ENCODE data around the gene CNPY1. TPM values are rescaled to one million over a fixed set of nuclear protein-coding genes. Genes with fewer than 3 reads are reported as not detected.

Gene CNPY1
- total and polyA plus RNA-seq, 4 donors: not detected

- DNase-seq (ENCODE audit: low spot score): no peak
- no peak overlapping the region for H3K9ac ChIP-seq (ENCODE audit: low read depth in 1 of 2, low read length in 2 of 2)
- H3K4me1 ChIP-seq (ENCODE audit: control insufficient read depth in 4 of 4, insufficient read depth in 4 of 4, low read length in 3 of 4): peaks cover 0 to 2% (median 0%) of the 10 kb centered on the region in 4 donors
- WGBS: 48% methylated on average over 32 of the region's 32 CpGs
- no peak overlapping the region for H3K27ac ChIP-seq (ENCODE audit: low read depth in 1 of 2, low read length in 2 of 2)
- no peak for TF ChIP-seq ATF3 (IDR thresholded peaks at IDR 0.05)
- TF ChIP-seq EGR1 (IDR thresholded peaks at IDR 0.05; ENCODE audit: low read depth in 2 of 2): no peak
- no peak for TF ChIP-seq FOXA1 (IDR thresholded peaks at IDR 0.05)
- no peak for TF ChIP-seq HNF4G (IDR thresholded peaks at IDR 0.05)
- TF ChIP-seq ZBTB33 (IDR thresholded peaks at IDR 0.05): no peak
- TF ChIP-seq NR2F2 (IDR thresholded peaks at IDR 0.05): no peak
- TF ChIP-seq SP1 (IDR thresholded peaks at IDR 0.05): no peak
- TF ChIP-seq RAD21 (IDR thresholded peaks at IDR 0.05): no peak
- TF ChIP-seq RXRA (IDR thresholded peaks at IDR 0.05): no peak
- no peak for TF ChIP-seq JUND (IDR thresholded peaks at IDR 0.05)
- TF ChIP-seq REST (IDR thresholded peaks at IDR 0.05): no peak
- TF ChIP-seq FOXA2 (IDR thresholded peaks at IDR 0.05): no peak
- TF ChIP-seq HNF4A (conservative IDR thresholded peaks at IDR 0.05): no peak
- no peak for TF ChIP-seq TAF1 (conservative IDR thresholded peaks at IDR 0.05)
- TF ChIP-seq GABPA (IDR thresholded peaks at IDR 0.05 in 1 of 2, conservative IDR thresholded peaks at IDR 0.05 in 1 of 2): no peak
- no peak for TF ChIP-seq MAX (IDR thresholded peaks at IDR 0.05)
- TF ChIP-seq YY1 (IDR thresholded peaks at IDR 0.05): no peak
- no peaks in the 10 kb centered on the region for H3K36me3 ChIP-seq (ENCODE audit: control insufficient read depth in 4 of 4, insufficient read depth in 3 of 4, low read depth in 1 of 4, low read length in 3 of 4)
- H3K4me3 ChIP-seq (ENCODE audit: low read depth in 1 of 3, low read length in 3 of 3): peak overlapping the region in 1 of 3 donors; percentile 18
- H3K27me3 ChIP-seq (ENCODE audit: control insufficient read depth in 4 of 4, insufficient read depth in 4 of 4, low read length in 3 of 4): peaks cover 0 to 16% (median 5%) of the 10 kb centered on the region in 4 donors
- no peaks in the 10 kb centered on the region for H3K9me3 ChIP-seq (ENCODE audit: control insufficient read depth in 4 of 4, low read length in 3 of 4)
These were observed 56.3 kb downstream of the CNPY1 start for GRCh38 chr7:155489862-155490696.
